SU-DHL-6 (cell line): Measurements from ENCODE around the gene IGFBP3.

Source experiments
- H2AFZ ChIP-seq: fragments of 200-600 bp; sonication (generic); 2 replicates; pipeline ENCODE4 v1.6.1; 2014; ENCODE audit warnings: low read depth, mild to moderate bottlenecking, moderate library complexity, mixed read lengths, antibody characterized with exemption, low read length; ENCODE audit not compliant: severe bottlenecking
- H3F3A ChIP-seq: fragments of 200-600 bp; shearing (Covaris generic); 2 replicates; pipeline ENCODE4 v1.6.0; 2016; ENCODE audit warnings: antibody characterized with exemption, mild to moderate bottlenecking; ENCODE audit not compliant: insufficient read depth
- H3K27ac ChIP-seq: fragments of 200-600 bp; sonication (generic); 2 replicates; pipeline ENCODE4 v1.5.1; 2016; ENCODE audit warnings: low read depth, mild to moderate bottlenecking, low read length, moderate library complexity, mixed read lengths
- H3K27me3 ChIP-seq: fragments of 200-600 bp; sonication (generic), shearing (Covaris generic); 2 replicates; pipeline ENCODE4 v1.6.0; 2014; ENCODE audit warnings: mild to moderate bottlenecking, low read length
- H3K36me3 ChIP-seq: fragments of 200-600 bp; sonication (generic); 2 replicates; pipeline ENCODE4 v1.6.1; 2014; ENCODE audit warnings: mild to moderate bottlenecking, low read length, mixed read lengths
- H3K4me2 ChIP-seq: fragments of 300-600, 200-600 bp; shearing (Covaris generic), sonication (generic); 2 replicates; pipeline ENCODE4 v1.6.0; 2014; ENCODE audit warnings: low read length, low read depth, mild to moderate bottlenecking; ENCODE audit not compliant: poor library complexity, severe bottlenecking
- H3K4me3 ChIP-seq: fragments of 200-600 bp; sonication (generic); 2 replicates; pipeline ENCODE4 v1.5.1; 2014; ENCODE audit warnings: antibody characterized with exemption, low read length, mild to moderate bottlenecking, mixed read lengths; ENCODE audit not compliant: insufficient read depth, poor library complexity, severe bottlenecking
- H3K79me2 ChIP-seq: fragments of 200-600 bp; sonication (generic); 2 replicates; pipeline ENCODE4 v1.6.1; 2014; ENCODE audit warnings: mild to moderate bottlenecking, low read length, moderate library complexity; ENCODE audit not compliant: insufficient read depth
- H3K9ac ChIP-seq: fragments of 200-600 bp; sonication (generic); 2 replicates; pipeline ENCODE4 v1.7.0; 2014; ENCODE audit warnings: mild to moderate bottlenecking, low read length
- H3K9me2 ChIP-seq: fragments of 200-600 bp; sonication (generic); replicated peaks from 2 replicates; pipeline ENCODE4 v1.6.1; 2014; ENCODE audit warnings: low read length; ENCODE audit not compliant: insufficient read depth
- H3K9me3 ChIP-seq: fragments of 200-600 bp; sonication (generic); 2 replicates; pipeline ENCODE4 v1.6.1; 2014; ENCODE audit warnings: low read length, mixed read lengths; ENCODE audit not compliant: insufficient read depth
- H4K20me1 ChIP-seq: fragments of 200-600 bp; sonication (generic); 2 replicates; pipeline ENCODE4 v1.6.1; 2014; ENCODE audit warnings: low read depth, mild to moderate bottlenecking, antibody characterized with exemption, low read length, moderate library complexity, mixed read lengths
- EZH2phosphoT487 ChIP-seq: fragments of 200-600 bp; sonication (generic), shearing (Covaris generic); conservative IDR thresholded peaks from 2 replicates; pipeline ENCODE4 v1.6.1; 2018; ENCODE audit warnings: mild to moderate bottlenecking, antibody characterized with exemption, low read length, moderate library complexity, mixed read lengths
- TF ChIP-seq, protein P1 (sequence below): fragments of 200-600 bp; sonication (generic); IDR thresholded peaks from one replicate; pipeline ENCODE4 v1.5.1; 2017; ENCODE audit warnings: antibody characterized with exemption, mild to moderate bottlenecking, low read length, moderate library complexity; ENCODE audit not compliant: insufficient read depth, poor library complexity, severe bottlenecking

Gene IGFBP3

DNA sequence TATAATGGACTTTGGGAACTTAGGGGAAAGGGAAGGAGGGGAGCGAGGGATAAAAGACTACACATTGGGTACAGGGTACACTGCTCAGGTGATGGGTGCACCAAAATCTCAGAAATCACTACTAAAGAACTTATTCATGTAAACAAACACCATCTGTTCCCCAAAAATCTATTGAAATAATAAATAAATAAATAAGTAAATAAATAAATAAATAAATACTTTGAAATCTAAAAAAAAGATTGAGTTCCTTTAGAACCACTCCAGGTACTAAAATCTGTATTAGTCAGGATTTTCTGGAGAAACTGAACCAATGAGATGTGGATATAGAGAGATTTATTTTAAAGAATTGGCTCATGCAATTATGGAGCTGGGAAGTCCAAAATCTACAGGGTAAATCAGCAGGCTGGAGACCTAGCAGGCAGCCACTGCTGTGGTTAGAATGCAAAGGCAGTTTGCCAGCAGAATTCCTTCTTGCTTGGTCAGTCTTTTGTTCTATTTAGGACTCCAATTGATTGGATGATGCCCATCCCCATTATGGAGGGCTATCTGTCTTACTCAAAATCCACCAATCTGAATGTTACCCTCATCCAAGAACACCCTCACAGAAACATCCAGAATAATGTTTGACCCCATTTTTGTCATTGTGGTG is 23.9 kb downstream of the IGFBP3 start:
- H4K20me1 ChIP-seq = no peaks in the 10 kb centered on the region
- no peaks in the 10 kb centered on the region for H3K9me3 ChIP-seq
- no peak overlapping the region for H3K4me2 ChIP-seq
- H3K79me2 ChIP-seq = no peaks in the 10 kb centered on the region
- no peaks in the 10 kb centered on the region; the same call in 1 of the 2 replicates for H3K9me2 ChIP-seq
- no peak overlapping the region for H3K9ac ChIP-seq
- no peaks in the 10 kb centered on the region for H3F3A ChIP-seq
- H3K27ac ChIP-seq = no peak overlapping the region
- no peak overlapping the region for H3K4me3 ChIP-seq
- no peaks in the 10 kb centered on the region for H3K27me3 ChIP-seq
- H3K36me3 ChIP-seq = no peaks in the 10 kb centered on the region
- no peak overlapping the region for H2AFZ ChIP-seq
- no peak for TF ChIP-seq EZH2phosphoT487
- TF ChIP-seq, protein P1, sequence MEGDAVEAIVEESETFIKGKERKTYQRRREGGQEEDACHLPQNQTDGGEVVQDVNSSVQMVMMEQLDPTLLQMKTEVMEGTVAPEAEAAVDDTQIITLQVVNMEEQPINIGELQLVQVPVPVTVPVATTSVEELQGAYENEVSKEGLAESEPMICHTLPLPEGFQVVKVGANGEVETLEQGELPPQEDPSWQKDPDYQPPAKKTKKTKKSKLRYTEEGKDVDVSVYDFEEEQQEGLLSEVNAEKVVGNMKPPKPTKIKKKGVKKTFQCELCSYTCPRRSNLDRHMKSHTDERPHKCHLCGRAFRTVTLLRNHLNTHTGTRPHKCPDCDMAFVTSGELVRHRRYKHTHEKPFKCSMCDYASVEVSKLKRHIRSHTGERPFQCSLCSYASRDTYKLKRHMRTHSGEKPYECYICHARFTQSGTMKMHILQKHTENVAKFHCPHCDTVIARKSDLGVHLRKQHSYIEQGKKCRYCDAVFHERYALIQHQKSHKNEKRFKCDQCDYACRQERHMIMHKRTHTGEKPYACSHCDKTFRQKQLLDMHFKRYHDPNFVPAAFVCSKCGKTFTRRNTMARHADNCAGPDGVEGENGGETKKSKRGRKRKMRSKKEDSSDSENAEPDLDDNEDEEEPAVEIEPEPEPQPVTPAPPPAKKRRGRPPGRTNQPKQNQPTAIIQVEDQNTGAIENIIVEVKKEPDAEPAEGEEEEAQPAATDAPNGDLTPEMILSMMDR = no peak

DNA sequence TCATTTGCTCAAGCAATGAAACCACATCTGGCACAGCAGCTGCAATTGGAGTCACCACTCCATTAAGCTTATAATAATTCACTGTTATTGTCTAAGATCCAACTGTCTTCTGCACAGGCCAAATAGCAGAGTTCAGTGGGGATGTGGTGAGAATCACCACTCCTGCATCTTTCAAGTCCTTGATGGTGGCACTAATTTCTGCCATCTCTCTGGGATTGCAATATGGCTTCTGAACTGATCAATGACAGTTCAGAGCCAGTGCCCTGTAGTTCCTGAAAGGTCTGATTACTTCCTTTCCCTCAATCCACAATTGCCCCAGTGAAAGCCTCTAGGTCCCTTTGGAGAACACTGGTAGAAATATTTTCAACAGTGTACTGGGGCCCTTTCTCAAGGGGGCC is 26.4 kb downstream of the IGFBP3 start:
- Histone ChIP-seq H3K9me3 (no peaks in the 10 kb centered on the region), H3F3A (no peaks in the 10 kb centered on the region), H3K27me3 (no peaks in the 10 kb centered on the region), H2AFZ (no peak overlapping the region), H4K20me1 (no peaks in the 10 kb centered on the region), H3K4me2 (no peak overlapping the region), H3K36me3 (no peaks in the 10 kb centered on the region), H3K27ac (no peak overlapping the region), H3K79me2 (no peaks in the 10 kb centered on the region), H3K4me3 (no peak overlapping the region), H3K9me2 (no peaks in the 10 kb centered on the region; the same call in 1 of the 2 replicates), H3K9ac (no peak overlapping the region)
- TF ChIP-seq EZH2phosphoT487 = no peak

DNA sequence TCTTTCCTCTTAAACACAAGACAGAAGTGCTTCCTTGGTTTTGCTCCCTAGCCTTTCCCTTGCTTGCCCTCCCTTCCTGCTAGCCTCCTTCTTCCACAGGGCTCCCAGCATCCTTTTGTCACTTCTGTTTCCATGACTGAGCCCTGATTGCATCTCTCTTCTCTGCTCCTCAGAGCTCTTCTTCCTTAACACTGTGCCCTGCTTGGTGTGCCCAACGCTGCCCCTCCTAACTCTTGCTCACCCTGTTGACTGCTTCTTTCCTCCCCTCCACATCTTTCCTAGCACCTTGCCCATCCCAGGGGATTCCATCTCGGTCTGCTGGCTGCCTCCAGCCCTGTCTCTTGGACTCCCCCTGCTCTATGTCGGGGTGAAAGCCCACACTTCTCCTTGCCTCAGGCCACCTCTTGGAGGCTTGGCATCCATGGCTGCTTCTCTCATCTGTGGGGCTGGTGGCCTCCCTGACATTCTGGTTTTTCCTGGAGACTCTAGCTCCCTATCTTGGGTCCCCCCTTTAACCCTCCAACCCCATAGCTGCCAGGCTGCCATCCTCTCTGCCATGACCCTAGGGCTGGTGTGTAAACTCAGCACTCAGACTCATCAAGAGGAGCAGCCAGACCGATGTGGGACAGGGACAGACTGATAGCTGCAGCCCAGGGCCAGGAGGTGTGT is 26.9 kb downstream of the IGFBP3 start:
- Histone ChIP-seq H4K20me1 (no peaks in the 10 kb centered on the region), H3K36me3 (no peaks in the 10 kb centered on the region), H3K9me3 (no peaks in the 10 kb centered on the region), H3K27ac (no peak overlapping the region), H3K27me3 (no peaks in the 10 kb centered on the region), H3K9ac (no peak overlapping the region), H3K79me2 (no peaks in the 10 kb centered on the region), H3F3A (no peaks in the 10 kb centered on the region), H3K9me2 (no peaks in the 10 kb centered on the region; the same call in 1 of the 2 replicates), H2AFZ (no peak overlapping the region), H3K4me2 (no peak overlapping the region), H3K4me3 (no peak overlapping the region)
- no peak for TF ChIP-seq EZH2phosphoT487
- TF ChIP-seq, protein P1 = no peak

DNA sequence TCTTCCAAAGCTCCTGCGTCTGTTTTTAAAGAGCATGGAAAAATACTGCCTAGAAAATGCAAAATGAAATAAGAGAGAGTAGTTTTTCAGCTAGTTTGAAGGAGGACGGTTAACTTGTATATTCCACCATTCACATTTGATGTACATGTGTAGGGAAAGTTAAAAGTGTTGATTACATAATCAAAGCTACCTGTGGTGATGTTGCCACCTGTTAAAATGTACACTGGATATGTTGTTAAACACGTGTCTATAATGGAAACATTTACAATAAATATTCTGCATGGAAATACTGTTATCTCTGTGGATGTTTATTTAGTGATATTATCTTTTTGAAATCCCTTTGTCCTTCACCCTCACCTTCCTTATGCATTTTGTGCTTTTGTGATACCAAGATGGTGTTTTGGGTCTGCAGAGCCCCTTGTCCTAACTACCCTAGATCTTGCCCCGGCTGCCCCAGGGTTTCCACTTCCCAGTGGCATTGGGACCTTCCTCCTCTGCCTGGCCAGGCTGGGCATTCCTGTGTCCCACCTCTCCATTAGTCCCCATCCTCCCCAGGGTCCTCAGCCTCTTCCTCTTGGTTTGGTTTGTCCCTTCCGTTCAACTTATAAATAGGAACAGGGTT is 27.6 kb downstream of the IGFBP3 start:
- no peak overlapping the region for H3K4me2 ChIP-seq
- H2AFZ ChIP-seq = no peak overlapping the region
- no peak overlapping the region for H3K9ac ChIP-seq
- no peaks in the 10 kb centered on the region; the same call in 1 of the 2 replicates for H3K9me2 ChIP-seq
- no peaks in the 10 kb centered on the region for H3F3A ChIP-seq
- H3K27me3 ChIP-seq = no peaks in the 10 kb centered on the region
- no peaks in the 10 kb centered on the region for H3K36me3 ChIP-seq
- no peaks in the 10 kb centered on the region for H3K9me3 ChIP-seq
- H3K27ac ChIP-seq = no peak overlapping the region
- H4K20me1 ChIP-seq = no peaks in the 10 kb centered on the region
- no peak overlapping the region for H3K4me3 ChIP-seq
- no peaks in the 10 kb centered on the region for H3K79me2 ChIP-seq
- TF ChIP-seq, protein P1 = no peak
- no peak for TF ChIP-seq EZH2phosphoT487
